ENCODE measurements around the gene IPO5.
"Not testable (repeated sequence)": the region's sequence is repeated elsewhere in the genome, so short reads cannot be mapped to it uniquely, and the experiment has no call there.

IPO5 gene

GRCh38 chr13:97951376-97951775 is 2.1 kb upstream of the IPO5 start:
- DNase-seq: no peak

- DNase-seq: not testable (repeated sequence)
Observed at GRCh38 chr13:97952831-97953230, 644 bp upstream of the IPO5 start.

- DNase-seq: no peak
Observed at GRCh38 chr13:97961340-97961739, 7.9 kb downstream of the IPO5 start.

DNA sequence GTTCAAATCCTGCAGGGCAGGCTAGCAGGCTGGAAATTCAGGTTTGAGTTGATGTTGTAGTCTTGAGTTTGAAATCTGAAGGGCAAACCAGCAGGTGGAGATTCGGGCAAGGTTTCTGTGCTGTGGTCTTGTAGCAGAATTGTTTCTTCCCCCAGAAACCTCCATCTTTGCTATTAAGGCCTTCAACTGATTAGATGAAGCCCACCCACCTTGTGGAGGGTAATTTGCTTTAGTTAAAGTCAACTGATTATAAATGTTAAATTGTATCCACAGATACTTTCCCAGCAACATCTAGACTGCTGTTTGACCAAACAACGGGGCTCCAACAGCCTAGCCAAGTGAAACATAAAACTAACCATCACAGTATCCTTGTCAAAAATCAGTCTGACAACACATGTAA is 9.4 kb downstream of the IPO5 start:
- DNase-seq: no peak

GRCh38 chr13:97967226-97967625 is 13.8 kb downstream of the IPO5 start:
- no peak for DNase-seq

DNA sequence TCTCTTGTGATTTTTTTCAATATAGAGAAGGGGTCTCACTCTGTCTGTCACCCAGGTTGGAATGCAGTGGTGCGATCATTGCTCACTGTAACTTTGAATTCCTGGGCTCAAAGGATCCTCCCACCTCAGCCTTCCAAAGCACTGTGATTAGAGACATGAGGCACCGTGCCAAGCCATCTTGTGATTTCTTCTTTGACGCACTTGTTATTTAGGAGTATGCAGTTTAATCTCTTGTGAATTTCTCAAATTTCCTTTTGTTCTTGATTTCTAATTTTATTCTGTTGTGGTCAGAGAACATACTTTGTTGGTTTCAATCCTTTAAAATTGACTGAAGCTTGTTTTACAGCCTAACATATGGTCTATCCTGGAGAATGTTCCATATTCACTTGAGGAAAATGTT is 14.5 kb downstream of the IPO5 start:
- DNase-seq: no peak

DNA sequence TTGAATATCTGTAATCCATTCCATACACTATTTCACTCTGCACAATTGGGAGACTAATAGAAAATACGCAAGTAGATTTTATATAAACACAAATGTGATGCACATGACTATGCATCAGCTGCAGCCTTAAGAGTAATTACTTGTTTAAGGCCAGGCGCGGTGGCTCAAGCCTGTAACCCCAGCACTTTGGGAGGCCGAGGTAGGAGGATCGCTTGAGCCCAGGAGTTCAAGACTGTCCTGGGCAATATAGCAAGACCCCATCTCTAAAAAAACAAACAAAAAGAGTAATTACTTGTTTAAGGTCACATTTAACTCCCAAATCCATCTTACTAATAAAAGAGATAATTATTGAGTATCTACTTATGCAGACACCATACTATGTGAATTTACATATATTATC is 18.0 kb downstream of the IPO5 start:
- DNase-seq: no peak

DNA sequence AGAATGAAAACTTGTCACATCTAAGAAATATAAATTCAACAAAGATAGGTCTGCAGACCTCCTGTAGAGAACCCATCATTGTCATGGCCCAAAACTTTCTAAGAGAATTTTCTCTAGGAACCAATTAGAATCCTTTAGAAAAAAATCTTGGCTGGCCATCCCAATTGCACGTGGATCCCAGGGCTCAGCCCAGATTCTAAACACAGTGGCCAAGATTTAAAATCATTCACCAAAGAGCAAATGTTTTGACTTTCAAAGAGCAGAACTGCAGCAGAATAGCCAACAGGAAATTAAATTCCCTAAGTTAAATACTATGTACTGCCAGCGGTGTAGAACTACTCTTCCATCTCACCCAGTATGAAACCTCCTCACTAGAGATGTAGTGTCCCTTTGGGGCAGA is 21.3 kb downstream of the IPO5 start:
- DNase-seq: no peak

DNA sequence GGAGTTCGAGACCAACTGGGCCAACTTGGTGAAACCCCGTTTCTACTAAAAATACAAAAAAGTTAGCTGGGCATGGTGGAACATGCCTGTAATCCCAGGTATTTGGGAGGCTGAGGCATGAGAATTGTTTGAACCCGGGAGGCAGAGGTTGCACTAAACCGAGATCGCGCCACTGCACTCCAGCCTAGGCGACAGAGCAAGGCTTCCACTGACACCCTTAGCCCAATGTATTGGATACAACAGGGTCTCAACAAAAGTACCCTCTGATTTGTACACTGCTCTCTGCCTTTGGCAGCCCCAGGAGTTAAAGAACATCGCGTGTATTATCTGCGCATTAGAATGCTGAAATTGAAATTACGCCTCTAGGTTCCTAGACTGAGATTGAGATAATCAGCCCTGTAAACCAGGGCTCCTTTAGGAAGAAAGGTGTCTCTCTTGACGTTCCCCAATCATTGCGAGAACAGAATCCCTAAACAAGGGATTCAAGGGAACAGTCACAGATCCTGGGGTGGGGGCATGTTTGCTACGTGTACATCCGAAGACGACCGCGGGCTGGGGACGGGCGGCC is 21.9 kb downstream of the IPO5 start:
- peak in 1 of 3 experiments; percentile 64 for DNase-seq

DNA sequence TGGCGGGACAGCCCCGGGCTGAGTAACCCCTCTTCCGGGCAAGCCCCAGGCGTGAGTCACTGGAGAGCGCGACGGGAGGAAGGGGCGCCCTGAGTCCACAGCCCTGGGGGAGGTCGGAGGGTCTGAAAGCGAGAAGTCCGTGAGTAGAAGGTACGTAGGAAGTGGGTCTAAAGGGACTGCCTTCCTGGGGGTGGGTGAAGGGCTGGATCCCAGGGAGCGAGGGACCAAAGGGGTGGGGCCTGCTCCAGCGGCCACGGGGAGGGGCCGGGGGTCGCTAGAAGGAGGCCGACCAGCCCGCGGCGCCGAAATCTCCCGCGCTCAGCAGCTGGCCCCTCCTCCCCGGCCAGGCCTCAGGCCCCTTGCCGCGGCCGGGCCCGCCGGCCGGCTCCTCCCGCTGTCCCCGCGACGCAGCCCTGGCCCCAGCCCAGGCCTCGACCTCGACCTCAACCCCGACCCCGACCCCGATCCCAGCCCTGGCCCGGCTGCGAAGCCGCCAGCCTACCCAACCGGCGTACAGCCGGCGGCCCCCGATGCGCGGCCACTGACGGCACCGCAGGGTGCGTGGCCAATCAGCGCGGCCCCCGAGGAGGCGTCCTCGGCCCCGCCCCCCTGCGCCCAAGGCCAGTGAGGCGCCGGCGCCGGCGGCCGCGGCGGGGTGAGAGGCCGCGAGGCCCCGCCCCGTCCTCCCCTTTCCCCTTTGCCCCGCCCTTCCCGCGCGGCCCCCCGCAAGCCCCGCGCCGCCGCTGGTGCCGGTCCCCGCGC is 22.6 kb downstream of the IPO5 start:
- peak; percentile 97 to 99 (median 98) for DNase-seq

DNA sequence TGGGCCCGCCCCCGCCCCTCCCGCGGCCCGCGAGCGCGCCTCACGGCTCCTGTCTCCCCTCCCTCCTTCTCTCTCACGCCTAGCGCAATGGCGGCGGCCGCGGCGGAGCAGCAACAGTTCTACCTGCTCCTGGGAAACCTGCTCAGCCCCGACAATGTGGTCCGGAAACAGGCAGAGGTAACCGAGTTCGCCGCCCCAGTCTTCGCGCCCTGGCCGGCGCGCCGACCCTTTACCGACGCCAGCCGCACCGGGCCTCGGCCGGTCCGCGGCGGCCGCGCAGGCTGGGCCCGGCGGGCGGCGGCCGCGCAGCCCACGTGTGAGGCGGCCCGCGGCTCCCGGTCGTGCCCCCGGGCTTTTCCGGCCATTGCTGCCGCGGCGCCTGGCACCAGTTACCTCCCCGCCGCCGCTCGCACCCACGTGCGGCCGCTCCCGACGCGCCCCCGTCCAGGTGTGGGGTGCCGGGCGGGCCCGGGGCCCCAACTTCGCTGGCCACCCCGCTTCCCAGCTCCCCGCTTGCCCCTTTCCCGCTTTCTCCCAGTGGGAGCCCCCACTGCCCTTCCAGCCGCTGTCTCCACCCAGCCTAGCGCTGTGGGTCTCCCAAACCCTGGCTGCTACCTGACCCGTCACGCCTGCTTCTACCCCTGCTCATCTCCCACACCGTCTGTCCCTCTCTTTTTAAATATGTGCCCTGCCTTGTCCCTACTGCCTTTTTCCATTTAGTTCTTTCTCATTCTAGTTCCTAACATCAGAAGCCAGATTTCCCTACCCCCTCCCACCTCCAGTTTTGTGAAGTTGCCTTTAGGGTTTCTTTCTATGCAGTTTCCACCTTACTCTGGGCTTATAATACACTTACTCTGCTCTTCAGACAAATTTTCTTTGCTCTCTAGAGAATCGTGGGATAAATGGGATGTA is 23.4 kb downstream of the IPO5 start:
- peak in 2 of 3 experiments; percentile 75 for DNase-seq

GRCh38 chr13:97977982-97978381 is 24.5 kb downstream of the IPO5 start:
- no peak for DNase-seq

DNA sequence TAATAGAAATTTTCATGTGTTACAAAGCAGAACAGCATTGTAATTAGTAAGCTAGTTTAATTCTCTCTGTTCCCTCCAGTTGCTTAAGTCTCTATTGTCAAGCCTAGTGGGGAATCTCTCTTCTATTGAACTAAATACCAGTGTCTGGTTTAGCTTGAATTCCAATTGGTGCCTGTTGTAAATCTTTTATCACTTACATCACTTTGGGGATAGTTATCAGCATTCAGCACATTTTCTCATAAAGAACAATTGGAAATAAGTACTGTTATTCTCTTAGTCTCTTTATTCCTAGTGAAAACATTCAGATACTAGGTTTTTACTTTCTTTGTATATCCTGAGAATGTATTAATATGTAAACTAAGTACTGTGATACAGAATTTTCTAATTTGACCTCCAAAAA is 25.2 kb downstream of the IPO5 start:
- DNase-seq: peak in 1 of 3 experiments; percentile 43

GRCh38 chr13:97979051-97979450 is 25.6 kb downstream of the IPO5 start:
- no peak for DNase-seq

- no peak for DNase-seq
Observed at GRCh38 chr13:97979556-97979955, 26.1 kb downstream of the IPO5 start.

GRCh38 chr13:97982286-97982685 is 28.8 kb downstream of the IPO5 start:
- no peak for DNase-seq

DNA sequence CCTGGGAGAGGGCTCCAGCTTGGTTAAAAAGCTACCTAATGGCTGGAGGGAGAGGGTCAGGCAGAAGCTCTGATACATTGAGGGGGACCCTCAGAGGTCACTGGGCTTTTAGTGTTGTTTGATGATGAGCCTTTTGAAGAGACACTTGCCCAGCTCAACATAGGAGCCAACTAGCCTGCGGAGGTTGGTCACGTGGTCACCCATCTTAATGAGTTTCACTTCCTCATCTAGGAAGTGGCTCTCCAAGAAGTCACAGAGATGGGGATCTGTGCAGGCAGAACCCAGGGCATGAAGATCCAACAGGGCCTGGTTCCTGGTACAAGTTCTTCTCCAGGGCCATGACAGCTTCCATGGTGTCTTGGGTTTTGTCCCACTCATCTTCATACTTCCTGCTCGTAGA is 33.4 kb downstream of the IPO5 start:
- DNase-seq: no peak

GRCh38 chr13:97999653-98000052 is 46.2 kb downstream of the IPO5 start:
- DNase-seq: no peak

DNA sequence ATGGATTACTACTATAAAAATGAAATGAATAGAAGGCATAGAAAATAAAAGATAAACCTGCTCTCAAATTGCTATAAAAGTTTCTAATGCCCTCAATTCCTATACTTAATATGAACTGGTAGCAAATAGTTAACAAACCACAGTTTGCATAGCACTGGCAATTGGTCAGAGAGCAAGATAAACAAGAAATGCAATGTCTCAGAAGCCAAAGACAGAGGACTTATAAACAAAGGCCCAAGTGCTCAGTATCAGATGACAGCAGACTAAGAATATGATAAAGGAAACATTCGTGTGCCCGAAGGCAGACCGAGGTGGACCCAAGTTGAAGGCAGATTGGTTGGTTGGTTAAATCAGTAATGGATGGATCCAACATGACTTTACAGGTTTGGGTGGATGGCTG is 50.6 kb downstream of the IPO5 start:
- no peak for DNase-seq

GRCh38 chr13:98004997-98005396 is 51.5 kb downstream of the IPO5 start:
- not testable (repeated sequence) for DNase-seq

GRCh38 chr13:98007001-98007400 is 53.5 kb downstream of the IPO5 start:
- no peak for DNase-seq

- DNase-seq: no peak
Observed at GRCh38 chr13:98013241-98013640, 59.8 kb downstream of the IPO5 start.

- no peak for DNase-seq
Observed at GRCh38 chr13:98014766-98015165, 61.3 kb downstream of the IPO5 start.

- peak in 1 of 3 experiments; percentile 16 for DNase-seq
Observed at GRCh38 chr13:98018293-98018692, 64.8 kb downstream of the IPO5 start.

Measured in NCI-H1417 (cell line).